Esophagus mucosa (tissue), 1 donor: ENCODE results near the gene PLCH2. TPM values are rescaled to one million over a fixed set of nuclear protein-coding genes. Genes with fewer than 3 reads are reported as not detected.
"Not testable (repeated sequence)": the region's sequence is repeated elsewhere in the genome, so short reads cannot be mapped to it uniquely, and the experiment has no call there.

Experiments
- ATAC-seq: fragments of 200-7000 bp; cut with Tn5 transposase; one replicate; pipeline ENCODE4 v1.9.1; 2020
- total RNA-seq: library from RNA; stranded (reverse); gene quantifications from one replicate; pipeline ENCODE4 v1.2.4, GENCODE V29; 2023
- donor health status: DM: yes; HTN: yes; CAD: no.

The PLCH2 gene
- total RNA-seq, 1 donor from 2014 or later, result 21.0 TPM

GRCh38 chr1:2547210-2548067, 71.3 kb downstream of the PLCH2 start:
- peak; percentile 0 for ATAC-seq

- peak; percentile 56 for ATAC-seq
These were observed 72.0 kb downstream of the PLCH2 start for GRCh38 chr1:2548068-2548589.

- ATAC-seq, result not testable (repeated sequence)
These were observed 73.4 kb downstream of the PLCH2 start for GRCh38 chr1:2549367-2550029.

GRCh38 chr1:2550309-2550861, 74.3 kb downstream of the PLCH2 start:
- ATAC-seq, result not testable (repeated sequence)

GRCh38 chr1:2551544-2551943, 75.5 kb downstream of the PLCH2 start:
- not testable (repeated sequence) for ATAC-seq

- no peak for ATAC-seq
These were observed 76.1 kb downstream of the PLCH2 start for GRCh38 chr1:2552189-2552588.

- not testable (repeated sequence) for ATAC-seq
These were observed 77.0 kb downstream of the PLCH2 start for GRCh38 chr1:2553076-2553475.

- no peak for ATAC-seq
These were observed 78.0 kb downstream of the PLCH2 start for GRCh38 chr1:2553871-2554620.

GRCh38 chr1:2554621-2555387, 78.7 kb downstream of the PLCH2 start:
- ATAC-seq, result no peak

Other genes with a start within 250 kb of the PLCH2 start
- gene SKI, start 248.0 kb upstream of the PLCH2 start, total RNA-seq, result 21.6 TPM
- 8.4 TPM for gene MORN1, start 84.7 kb upstream of the PLCH2 start, total RNA-seq
- gene RER1, start 84.4 kb upstream of the PLCH2 start, total RNA-seq, result 167 TPM
- 17.7 TPM for gene PEX10, start 63.7 kb upstream of the PLCH2 start, total RNA-seq
- 10.1 TPM for gene PANK4, start 50.3 kb downstream of the PLCH2 start, total RNA-seq
- 1.3 TPM for gene HES5, start 54.0 kb downstream of the PLCH2 start, total RNA-seq
- gene TNFRSF14, start 80.1 kb downstream of the PLCH2 start, total RNA-seq, result 12.0 TPM
- gene PRXL2B, start 110.5 kb downstream of the PLCH2 start, total RNA-seq, result 12.7 TPM
- gene MMEL1, start 156.7 kb downstream of the PLCH2 start, total RNA-seq, result 2.3 TPM